Measurements from ENCODE around the gene SAMD8.
"Not testable (repeated sequence)": the region's sequence is repeated elsewhere in the genome, so short reads cannot be mapped to it uniquely, and the experiment has no call there.

SAMD8 gene

GRCh38 chr10:75126277-75126676, 14.8 kb downstream of the SAMD8 start:
- in situ Hi-C loops (cut with MboI; ENCODE audit: low pct_unique_long_range_greater_than_20kb, low sequenced_read_pairs) = no loop called here
- DNase-seq = no peak

GRCh38 chr10:75127471-75127870, 16.0 kb downstream of the SAMD8 start:
- no peak for DNase-seq

GRCh38 chr10:75128985-75129384, 17.5 kb downstream of the SAMD8 start:
- in situ Hi-C loops (cut with MboI; ENCODE audit: low pct_unique_long_range_greater_than_20kb, low sequenced_read_pairs); DNase-seq: not testable (repeated sequence)

More at GRCh38 chr10:75127471-75127870, 16.0 kb downstream of the SAMD8 start:
- in situ Hi-C loops (cut with MboI; ENCODE audit: low pct_unique_long_range_greater_than_20kb, low sequenced_read_pairs) = no loop called here

GRCh38 chr10:75129537-75129936, 18.1 kb downstream of the SAMD8 start:
- no peak for DNase-seq
- in situ Hi-C loops (cut with MboI; ENCODE audit: low pct_unique_long_range_greater_than_20kb, low sequenced_read_pairs) = no loop called here

- DNase-seq; in situ Hi-C loops (cut with MboI; ENCODE audit: low pct_unique_long_range_greater_than_20kb, low sequenced_read_pairs): not testable (repeated sequence)
Measured at GRCh38 chr10:75133701-75134100, 22.2 kb downstream of the SAMD8 start.

- no peak for DNase-seq
- in situ Hi-C loops (cut with MboI; ENCODE audit: low pct_unique_long_range_greater_than_20kb, low sequenced_read_pairs) = no loop called here
Measured at GRCh38 chr10:75136346-75136745, 24.9 kb downstream of the SAMD8 start.

GRCh38 chr10:75137533-75138438, 26.3 kb downstream of the SAMD8 start:
- in situ Hi-C loops (cut with MboI; ENCODE audit: low pct_unique_long_range_greater_than_20kb, low sequenced_read_pairs) = no loop called here
- DNase-seq = no peak

GRCh38 chr10:75140246-75140645, 28.8 kb downstream of the SAMD8 start:
- DNase-seq = no peak
- in situ Hi-C loops (cut with MboI; ENCODE audit: low pct_unique_long_range_greater_than_20kb, low sequenced_read_pairs) = no loop called here

GRCh38 chr10:75143353-75143752, 31.9 kb downstream of the SAMD8 start:
- no peak for DNase-seq
- in situ Hi-C loops (cut with MboI; ENCODE audit: low pct_unique_long_range_greater_than_20kb, low sequenced_read_pairs) = no loop called here

GRCh38 chr10:75145590-75145989, 34.1 kb downstream of the SAMD8 start:
- in situ Hi-C loops (cut with MboI; ENCODE audit: low pct_unique_long_range_greater_than_20kb, low sequenced_read_pairs) = no loop called here
- no peak for DNase-seq

- in situ Hi-C loops (cut with MboI; ENCODE audit: low pct_unique_long_range_greater_than_20kb, low sequenced_read_pairs) = no loop called here
- no peak for DNase-seq
Measured at GRCh38 chr10:75146780-75147179, 35.3 kb downstream of the SAMD8 start.

GRCh38 chr10:75150656-75151055, 39.2 kb downstream of the SAMD8 start:
- DNase-seq = no peak
- in situ Hi-C loops (cut with MboI; ENCODE audit: low pct_unique_long_range_greater_than_20kb, low sequenced_read_pairs) = no loop called here

- in situ Hi-C loops (cut with MboI; ENCODE audit: low pct_unique_long_range_greater_than_20kb, low sequenced_read_pairs) = no loop called here
- no peak for DNase-seq
Measured at GRCh38 chr10:75159519-75159918, 48.1 kb downstream of the SAMD8 start.

GRCh38 chr10:75165684-75166622, 54.5 kb downstream of the SAMD8 start:
- peak; percentile 76 for DNase-seq
- in situ Hi-C loops (cut with MboI; ENCODE audit: low pct_unique_long_range_greater_than_20kb, low sequenced_read_pairs) = no loop called here

GRCh38 chr10:75166623-75166972, 55.1 kb downstream of the SAMD8 start:
- DNase-seq = no peak
- in situ Hi-C loops (cut with MboI; ENCODE audit: low pct_unique_long_range_greater_than_20kb, low sequenced_read_pairs) = no loop called here

GRCh38 chr10:75168275-75168674, 56.8 kb downstream of the SAMD8 start:
- in situ Hi-C loops (cut with MboI; ENCODE audit: low pct_unique_long_range_greater_than_20kb, low sequenced_read_pairs) = no loop called here
- DNase-seq = no peak

- no peak for DNase-seq
- in situ Hi-C loops (cut with MboI; ENCODE audit: low pct_unique_long_range_greater_than_20kb, low sequenced_read_pairs) = no loop called here
Measured at GRCh38 chr10:75170215-75170614, 58.8 kb downstream of the SAMD8 start.

GRCh38 chr10:75175046-75175445, 63.6 kb downstream of the SAMD8 start:
- in situ Hi-C loops (cut with MboI; ENCODE audit: low pct_unique_long_range_greater_than_20kb, low sequenced_read_pairs) = no loop called here
- DNase-seq = no peak

GRCh38 chr10:75176046-75176445, 64.6 kb downstream of the SAMD8 start:
- in situ Hi-C loops (cut with MboI; ENCODE audit: low pct_unique_long_range_greater_than_20kb, low sequenced_read_pairs) = no loop called here
- no peak for DNase-seq

- in situ Hi-C loops (cut with MboI; ENCODE audit: low pct_unique_long_range_greater_than_20kb, low sequenced_read_pairs) = no loop called here
- DNase-seq = no peak
Measured at GRCh38 chr10:75176736-75177135, 65.3 kb downstream of the SAMD8 start.

Measured in KBM-7 (cell line).